Activated T-helper 9 cell treated with anti-CD3 and anti-CD28 coated beads, Interleukin-2, amount 50 U/mL, for 16 hours (primary cell): Measurements from ENCODE around the gene ATP10D.

ENCODE experiments used
- DNase-seq: peaks from one replicate; pipeline ENCODE4 v3.0.0-alpha.2; 2020; ENCODE audit warnings: low read depth

The ATP10D gene

DNA sequence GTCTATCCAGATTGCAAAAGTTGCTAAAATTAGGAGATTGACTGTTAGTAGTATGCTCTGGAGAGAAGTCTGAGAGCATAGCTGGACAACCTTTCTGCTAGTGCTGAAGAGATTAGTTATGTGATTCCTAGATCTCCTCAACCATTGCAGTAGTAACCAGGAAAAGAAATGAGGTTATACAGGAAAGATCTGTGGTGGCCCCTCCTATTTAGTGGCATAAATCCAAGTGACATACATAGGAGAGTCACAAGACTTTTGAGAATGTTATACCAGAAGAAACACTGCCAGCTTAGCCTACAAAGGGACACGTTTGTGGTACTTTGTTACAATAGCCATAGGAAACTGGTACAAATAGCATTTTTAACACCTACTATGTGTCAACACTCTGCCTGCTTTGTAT is 105.2 kb downstream of the ATP10D start:
- no peak for DNase-seq

DNA sequence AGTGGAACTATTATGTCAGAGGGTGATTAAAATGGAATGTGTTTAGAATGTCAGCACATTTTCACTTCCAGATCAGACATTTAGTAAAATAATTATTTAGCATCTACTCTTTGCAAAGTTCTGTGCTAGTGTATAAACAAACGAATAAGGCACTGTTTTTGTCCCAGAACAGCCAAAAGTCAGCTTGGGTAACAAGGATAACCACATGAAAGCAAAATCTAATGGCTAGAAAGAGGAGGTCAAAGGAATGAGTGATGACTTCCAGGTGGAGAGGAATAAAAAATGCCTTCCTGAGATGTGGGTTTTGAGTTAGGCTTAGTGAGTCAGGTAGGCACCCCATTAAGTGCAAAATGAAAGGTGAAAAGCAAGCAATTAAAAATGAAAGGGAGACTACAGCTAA is 112.6 kb downstream of the ATP10D start:
- DNase-seq, result no peak

DNA sequence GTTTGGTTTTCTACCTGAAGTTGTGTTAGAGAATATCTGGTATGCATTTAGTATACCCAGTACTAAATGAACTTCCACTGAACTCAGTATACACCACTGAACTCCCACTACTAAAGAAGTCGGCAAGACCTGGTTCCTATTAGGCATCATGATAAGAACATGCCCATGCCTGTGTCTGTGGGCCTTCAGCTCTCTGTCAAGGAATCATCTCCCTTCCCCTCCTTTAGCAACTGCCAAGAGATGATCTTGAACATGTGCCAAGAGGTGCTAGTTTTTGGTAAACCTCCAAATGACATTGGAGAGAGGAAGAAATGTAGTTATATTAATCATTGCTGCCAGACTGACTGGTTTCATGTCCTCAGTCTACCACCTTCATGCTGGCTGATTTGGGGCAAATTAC is 113.2 kb downstream of the ATP10D start:
- no peak for DNase-seq

DNA sequence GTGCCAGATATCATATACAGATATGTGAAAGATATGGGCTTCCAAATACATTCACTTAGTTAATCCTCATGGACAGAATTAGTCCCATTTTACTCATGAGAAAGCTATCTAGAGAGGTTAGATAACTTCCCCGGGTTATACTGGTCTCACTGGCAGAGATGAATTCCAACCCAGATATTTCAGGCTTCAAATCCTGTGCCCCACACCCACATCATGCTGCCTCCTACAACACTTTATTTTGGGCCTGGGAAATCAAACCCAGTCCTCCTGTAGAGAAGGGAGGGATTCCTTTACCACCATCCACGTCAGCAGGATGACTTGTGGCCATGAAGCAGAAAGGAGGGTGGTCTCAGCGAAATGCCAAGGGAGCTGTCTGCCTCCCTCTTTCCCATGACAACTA is 113.8 kb downstream of the ATP10D start:
- no peak for DNase-seq

DNA sequence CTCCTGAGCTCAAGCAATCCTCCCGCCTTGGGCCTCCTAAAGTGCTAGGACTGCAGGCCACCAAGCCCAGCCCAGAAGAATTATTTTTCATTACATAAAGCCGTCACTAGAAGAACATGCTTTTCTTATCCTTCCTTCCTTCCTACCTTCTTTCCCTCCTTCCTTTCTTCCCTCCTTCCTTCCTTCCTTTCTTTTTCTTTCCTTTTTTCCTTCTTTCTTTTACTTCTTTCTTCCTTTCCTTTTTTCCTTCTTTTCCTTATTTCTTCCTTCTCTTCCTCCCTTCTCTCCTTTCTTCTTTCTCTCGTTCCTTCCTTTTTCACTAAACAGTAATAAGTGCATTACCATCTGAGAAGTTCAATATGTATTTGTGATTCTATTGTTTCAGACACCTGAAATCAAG is 121.4 kb downstream of the ATP10D start:
- DNase-seq, result no peak

DNA sequence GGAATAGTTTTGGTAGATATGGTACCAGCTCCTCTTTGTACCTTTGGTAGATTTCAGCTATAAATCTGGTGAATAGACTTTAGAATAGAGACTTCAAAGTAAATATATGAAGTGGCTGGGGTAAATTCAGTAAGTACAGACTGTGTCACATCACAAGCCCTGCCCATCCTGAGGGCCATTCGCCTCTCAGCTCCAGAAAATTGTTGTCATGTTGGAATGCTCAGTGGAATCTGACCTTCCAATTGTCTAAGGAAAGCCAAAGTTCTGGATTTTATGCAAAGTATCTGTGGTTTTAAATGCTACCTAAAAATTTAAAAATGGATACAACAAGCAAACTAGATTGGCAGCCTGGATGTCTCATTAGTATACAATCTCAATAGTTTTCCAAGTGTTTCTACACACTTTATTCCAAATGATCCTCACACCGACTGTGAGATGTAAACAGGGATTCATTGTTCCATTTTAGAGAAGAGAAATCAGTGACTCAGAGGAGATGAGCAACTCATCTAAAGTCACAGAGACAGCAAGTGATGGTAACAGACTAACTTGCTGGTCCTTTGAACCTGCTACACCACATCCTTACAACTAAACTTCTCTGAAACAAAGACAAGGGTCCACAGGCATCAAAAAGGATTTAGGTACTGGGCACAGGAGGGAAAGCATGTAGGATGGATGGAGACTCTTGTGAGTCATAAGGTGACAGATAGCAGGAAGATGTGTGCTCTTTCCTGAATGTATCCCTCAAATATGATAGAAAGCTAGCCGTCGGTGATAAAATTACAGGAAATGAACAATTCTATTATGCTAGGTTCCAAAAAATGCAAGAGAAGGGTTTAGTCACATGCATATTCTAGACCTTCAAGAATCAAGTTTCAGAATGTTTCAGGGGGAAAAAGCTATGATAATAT is 127.3 kb downstream of the ATP10D start:
- DNase-seq, result no peak

DNA sequence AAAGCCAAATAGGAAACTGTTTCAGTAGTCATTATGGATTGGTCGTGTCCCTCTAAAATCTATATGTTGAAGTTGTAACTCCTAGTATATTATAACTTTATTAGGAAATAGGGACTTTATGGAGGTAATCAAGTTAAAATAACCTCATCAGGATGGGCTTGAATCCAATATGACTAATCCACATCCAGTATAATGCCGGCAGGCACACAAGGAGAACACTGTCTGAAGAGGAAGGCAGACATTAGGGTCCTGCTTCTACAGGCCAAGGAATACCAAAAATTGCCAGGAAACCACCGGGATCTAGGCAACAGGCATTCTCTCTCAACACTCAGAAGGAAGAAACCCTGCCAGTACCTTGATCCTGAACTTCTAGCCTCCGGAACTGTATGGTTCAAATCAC is 130.3 kb downstream of the ATP10D start:
- DNase-seq, result no peak

DNA sequence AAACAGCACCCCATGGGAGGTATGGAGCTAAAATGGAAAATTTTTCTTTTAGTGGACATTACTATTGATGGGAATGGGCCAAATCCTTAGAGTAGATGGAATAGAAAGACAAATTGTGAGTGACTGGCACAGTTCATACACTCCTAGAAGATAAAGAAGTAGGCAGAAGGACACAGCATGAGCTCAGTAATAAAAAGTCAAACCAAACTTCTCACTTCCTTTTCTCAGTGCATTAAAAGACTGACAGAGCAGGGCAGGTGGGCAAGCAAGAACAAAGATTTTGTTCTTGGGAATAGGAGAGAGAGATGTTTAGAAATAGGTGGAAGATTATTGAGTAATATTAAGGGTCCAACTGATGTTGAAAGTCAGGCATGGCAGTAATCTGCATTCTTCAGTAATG is 132.5 kb downstream of the ATP10D start:
- DNase-seq, result no peak

DNA sequence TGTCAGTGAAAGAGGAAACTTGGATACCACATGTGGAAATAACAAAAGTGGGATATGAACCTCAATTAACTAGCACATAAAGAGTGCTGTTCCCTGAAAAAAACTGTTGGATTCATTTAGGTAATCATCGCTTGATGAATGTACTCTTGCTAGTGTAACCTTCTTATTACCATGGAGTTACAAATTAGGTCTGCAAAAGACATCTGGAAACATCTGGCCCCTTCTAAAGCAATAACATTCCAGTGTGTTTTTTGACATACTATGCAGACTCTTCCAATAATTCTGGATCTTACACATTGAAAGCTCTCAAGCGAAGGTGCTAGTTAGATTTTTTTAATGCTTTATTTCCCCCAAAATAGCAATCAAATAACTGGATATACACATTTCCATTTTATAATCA is 134.6 kb downstream of the ATP10D start:
- no peak for DNase-seq

DNA sequence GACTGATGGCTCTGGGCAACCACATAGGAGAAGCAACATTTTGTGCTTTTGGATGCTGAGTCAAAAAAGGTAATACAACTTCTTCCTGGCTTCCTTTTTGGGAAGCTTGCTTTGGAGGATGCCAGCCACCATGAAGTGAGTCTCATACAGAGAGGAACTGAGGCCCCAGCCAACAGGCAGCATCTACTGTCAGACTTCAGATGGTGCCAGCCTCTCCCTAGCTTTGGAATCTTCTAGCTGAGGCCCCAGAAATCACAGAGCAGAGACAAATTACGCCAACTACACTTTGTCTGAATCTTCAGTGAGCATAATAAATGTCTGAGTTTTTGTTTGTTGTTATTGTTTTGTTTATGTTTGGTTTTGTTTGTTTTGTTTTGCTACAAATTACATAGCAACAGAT is 136.1 kb downstream of the ATP10D start:
- DNase-seq, result no peak

DNA sequence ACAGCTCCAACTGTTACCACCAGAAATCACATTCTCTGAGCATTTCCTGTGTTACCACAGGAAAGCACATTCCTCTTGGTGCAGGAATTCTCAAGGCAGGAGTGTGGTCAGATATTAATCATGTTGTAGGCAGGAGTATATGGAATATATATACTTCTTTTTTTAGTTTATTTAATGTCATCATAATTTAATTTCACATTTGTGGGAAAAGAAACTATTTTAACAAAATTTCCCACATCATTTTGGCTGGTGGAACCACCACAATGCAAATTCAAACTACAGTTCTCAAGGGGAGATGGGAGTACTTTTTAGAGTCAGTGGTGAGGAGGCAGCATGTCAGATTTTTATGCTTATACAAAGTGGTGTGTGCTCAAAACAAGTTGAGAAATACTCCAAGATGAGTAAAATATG is 139.0 kb downstream of the ATP10D start:
- no peak for DNase-seq

DNA sequence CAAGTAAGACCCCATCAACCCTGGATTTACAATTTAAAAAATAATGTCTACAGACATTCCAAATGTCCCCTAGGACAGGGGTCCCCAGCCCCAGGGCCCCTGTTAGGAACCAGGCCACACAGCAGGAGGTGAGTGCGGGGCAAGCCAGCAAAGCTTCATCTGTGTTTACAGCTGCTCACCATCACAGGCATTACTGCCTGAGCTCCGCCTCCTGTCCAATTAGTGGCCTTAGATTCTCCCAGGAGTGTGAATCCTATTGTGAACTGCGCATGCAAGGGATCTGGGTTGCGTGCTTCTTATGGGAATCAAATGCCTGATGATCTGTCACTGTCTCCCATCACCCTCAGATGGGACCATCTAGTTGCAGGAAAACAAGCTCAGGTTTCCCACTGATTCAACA is 146.1 kb downstream of the ATP10D start:
- no peak for DNase-seq

DNA sequence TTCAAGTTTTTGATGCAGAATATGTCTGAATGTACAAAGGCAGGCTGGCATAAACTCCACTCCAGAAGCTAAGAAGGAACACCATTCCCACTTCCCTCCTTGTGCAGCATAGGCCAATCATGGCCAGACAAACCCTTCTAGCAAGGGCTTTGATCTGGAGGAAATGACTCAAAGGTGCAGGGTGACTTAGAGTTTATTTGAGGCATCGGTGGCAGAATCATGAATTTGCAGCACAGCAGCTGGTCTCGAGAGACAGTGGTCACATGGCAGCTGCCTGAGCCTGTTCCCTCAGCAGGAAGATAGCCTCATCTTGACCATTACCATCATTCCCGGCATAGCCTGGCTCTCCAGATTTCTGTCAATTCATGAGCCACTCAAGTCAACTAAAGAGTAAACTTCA is 154.5 kb downstream of the ATP10D start:
- DNase-seq, result no peak

DNA sequence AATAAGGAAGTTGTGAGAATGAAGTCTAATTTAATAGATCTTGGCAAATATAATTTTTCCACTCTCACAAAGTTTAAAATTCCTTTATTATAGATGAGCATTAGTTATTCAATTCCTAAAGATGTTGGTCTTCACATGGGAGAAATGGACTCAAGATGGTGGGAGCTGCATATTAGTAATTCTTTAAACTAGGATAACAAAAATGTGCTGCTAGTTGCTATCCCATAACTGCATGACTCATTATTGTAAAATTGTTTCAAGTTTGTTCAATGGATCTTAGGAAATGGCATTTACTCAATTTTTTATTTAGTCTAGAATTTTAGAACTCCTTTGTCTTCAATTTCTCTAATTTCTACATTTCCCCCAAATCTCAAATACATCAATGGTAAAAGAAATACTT is 155.8 kb downstream of the ATP10D start:
- DNase-seq, result no peak

DNA sequence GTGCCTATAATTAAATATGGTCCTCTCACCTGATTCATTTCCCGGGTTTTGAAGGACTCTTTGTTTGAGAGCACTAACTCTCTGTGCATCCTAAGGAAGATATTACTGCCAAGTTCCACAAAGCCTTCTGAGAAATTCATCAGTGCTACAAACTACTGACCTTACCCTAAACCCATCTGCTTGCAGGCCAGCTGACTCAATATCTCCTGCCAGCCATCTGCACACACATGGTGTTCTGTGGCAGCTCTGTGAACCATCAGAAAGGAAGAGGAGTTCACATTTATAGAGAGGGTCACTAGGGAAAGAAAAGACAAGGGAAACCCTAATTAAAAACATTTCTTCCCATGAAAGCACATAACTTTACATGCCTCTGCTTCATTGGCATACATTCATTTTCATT is 156.7 kb downstream of the ATP10D start:
- no peak for DNase-seq

DNA sequence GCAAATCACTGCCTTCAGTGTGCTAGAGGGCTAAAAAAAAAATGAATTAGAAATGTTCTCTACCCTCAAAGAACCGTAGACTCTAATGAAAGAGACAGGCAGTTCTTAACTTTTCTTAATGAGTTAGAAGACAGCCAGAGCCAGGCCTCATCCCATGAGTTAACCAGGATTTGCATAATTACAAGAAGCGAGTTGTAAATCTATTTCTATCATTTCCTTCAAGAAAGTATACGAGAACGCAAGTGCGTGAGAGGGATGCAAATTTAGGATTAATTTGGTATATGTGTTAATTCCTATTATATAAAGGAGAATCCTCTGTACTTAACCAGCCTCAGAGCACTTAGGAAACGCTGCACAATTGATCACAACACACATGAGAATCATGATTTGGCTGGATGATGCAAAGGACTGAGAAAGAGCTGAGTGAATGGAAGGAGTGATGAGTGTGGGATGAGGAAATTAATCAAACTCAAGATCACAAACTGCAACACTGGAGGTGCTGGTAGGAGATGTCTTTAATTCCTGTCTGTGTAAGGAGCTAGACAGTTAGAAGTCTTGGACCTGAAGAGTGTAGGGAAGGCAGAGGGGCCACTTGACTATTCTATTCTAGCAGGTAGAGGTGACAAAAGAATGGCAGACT is 157.2 kb downstream of the ATP10D start:
- no peak for DNase-seq
